Tibial nerve (tissue), 4 donors: ENCODE data around the gene VSX2.

Experiments used
- CTCF ChIP-seq, 5 experiments: fragments of 200-600 bp in 3 of 5; fragments of 450-650 bp in 2 of 5; sonication (generic) in 3 of 5; IDR thresholded peaks; one replicate each; pipeline ENCODE4 v1.5.1; 2016 to 2019; ENCODE audit warnings: antibody characterized with exemption in 5 of 5, mild to moderate bottlenecking in 3 of 5, moderate library complexity in 2 of 5
- EP300 ChIP-seq, 2 donors: sonication (generic); formaldehyde crosslinking; IDR thresholded peaks; one replicate each; pipeline ENCODE4 v1.6.1; 2017; ENCODE audit warnings: antibody characterized with exemption in 2 of 2, mild to moderate bottlenecking in 1 of 2
- POLR2A ChIP-seq, 2 donors: fragments of 450-650 bp; IDR thresholded peaks; one replicate each; pipeline ENCODE4 v1.6.1; 2017; ENCODE audit warnings: antibody characterized with exemption in 2 of 2, mild to moderate bottlenecking in 2 of 2, moderate library complexity in 2 of 2

GRCh38 chr14:74242021-74242779 lies 3.0 kb downstream of the VSX2 start:
- TF ChIP-seq CTCF (IDR thresholded peaks at IDR 0.05) (no peak), POLR2A (IDR thresholded peaks at IDR 0.05) (no peak), EP300 (IDR thresholded peaks at IDR 0.05) (peak in 1 of 2 donors; percentile 9)
